Vagina (tissue), 2 donors: ENCODE results near the gene UNK. TPM values are rescaled to one million over a fixed set of nuclear protein-coding genes. Genes with fewer than 3 reads are reported as not detected.

Source experiments
- DNase-seq, 2 donors: peaks; one replicate each; pipeline ENCODE4 v3.0.0-alpha.2; 2017; ENCODE audit errors: extremely low spot score in 2 of 2
- H3K27ac ChIP-seq: fragments of 200-600 bp; sonication (generic); one replicate; pipeline ENCODE4 v1.5.1; 2019
- H3K27me3 ChIP-seq: fragments of 200-600 bp; sonication (generic); one replicate; pipeline ENCODE4 v1.5.1; 2019
- H3K36me3 ChIP-seq, 2 donors: fragments of 200-600 bp; sonication (generic); one replicate each; pipeline ENCODE4 v1.5.1; 2017 to 2019
- H3K4me1 ChIP-seq: fragments of 200-600 bp; sonication (generic); one replicate; pipeline ENCODE4 v1.5.1; 2019
- H3K4me3 ChIP-seq, 2 donors: fragments of 200-600 bp; sonication (generic); 1 replicate in 1 of 2; 2 replicates in 1 of 2; pipeline ENCODE4 v1.5.1; 2016 to 2019
- H3K9me3 ChIP-seq: fragments of 200-600 bp; sonication (generic); one replicate; pipeline ENCODE4 v1.5.1; 2019
- CTCF ChIP-seq, 3 experiments: fragments of 450-650 bp in 2 of 3; fragments of 200-600 bp in 1 of 3; sonication (generic) in 1 of 3; IDR thresholded peaks; one replicate each; pipeline ENCODE4 v1.5.1; 2017 to 2019; ENCODE audit warnings: antibody characterized with exemption in 3 of 3, mild to moderate bottlenecking in 2 of 3, moderate library complexity in 2 of 3
- POLR2A ChIP-seq, 2 donors: fragments of 450-650 bp; IDR thresholded peaks; one replicate each; pipeline ENCODE4 v1.6.1; 2017; ENCODE audit warnings: antibody characterized with exemption in 2 of 2, mild to moderate bottlenecking in 2 of 2, moderate library complexity in 2 of 2
- POLR2AphosphoS5 ChIP-seq, 2 donors: sonication (generic); formaldehyde crosslinking; IDR thresholded peaks; one replicate each; pipeline ENCODE4 v1.9.0; 2017; ENCODE audit warnings: antibody characterized with exemption in 2 of 2, mild to moderate bottlenecking in 2 of 2, low read depth in 1 of 2; ENCODE audit not compliant: insufficient read depth in 1 of 2
- intact Hi-C: fragments of 100-400 bp; cut with DNase I; formaldehyde crosslinking; loops from one replicate; pipeline ENCODE4 v1.15.1; 2023
- total RNA-seq: library from RNA; depleted of rRNA; stranded (reverse); fragments of >200 nt; gene quantifications from one replicate; pipeline ENCODE4 v1.2.3, GENCODE V29; 2016

The UNK gene
- total RNA-seq, 1 donor from 2014 or later, result 35.1 TPM

- H3K27me3 ChIP-seq, result no peaks in the 10 kb centered on the region
- intact Hi-C loops, result loop anchor here (10.0 kb wide), 1 partner anchor 112 kb away; the partner anchor contains the start of gene TRIM47
- no peak overlapping the region for H3K27ac ChIP-seq
- TF ChIP-seq POLR2AphosphoS5 (IDR thresholded peaks at IDR 0.05; ENCODE audit: insufficient read depth in 1 of 2, low read depth in 1 of 2), result no peak
- TF ChIP-seq CTCF (IDR thresholded peaks at IDR 0.05), result no peak
- no peak for DNase-seq
- H3K36me3 ChIP-seq, result peaks cover 0 to 4% of the 10 kb centered on the region in 2 donors
- no peaks in the 10 kb centered on the region for H3K9me3 ChIP-seq
- no peak overlapping the region for H3K4me3 ChIP-seq
- peaks cover 20% of the 10 kb centered on the region for H3K4me1 ChIP-seq
Measured at GRCh38 chr17:75763269-75763607, 21.4 kb upstream of the UNK start.

- intact Hi-C loops, result loop anchor here (10.0 kb wide), 1 partner anchor 111 kb away; the partner anchor contains the start of gene TRIM47
- TF ChIP-seq POLR2AphosphoS5 (IDR thresholded peaks at IDR 0.05; ENCODE audit: insufficient read depth in 1 of 2, low read depth in 1 of 2) (no peak), POLR2A (IDR thresholded peaks at IDR 0.05) (no peak), CTCF (IDR thresholded peaks at IDR 0.05) (no peak)
- Histone ChIP-seq H3K27ac (peak overlapping the region; percentile 91), H3K4me3 (peak overlapping the region; percentile 57 to 88), H3K36me3 (no peaks in the 10 kb centered on the region), H3K27me3 (no peaks in the 10 kb centered on the region), H3K4me1 (peaks cover 20% of the 10 kb centered on the region), H3K9me3 (no peaks in the 10 kb centered on the region)
- DNase-seq, result no peak
Measured at GRCh38 chr17:75763613-75764416, 20.8 kb upstream of the UNK start.

- Histone ChIP-seq H3K27ac (peak overlapping the region; percentile 91), H3K4me1 (peaks cover 20% of the 10 kb centered on the region), H3K27me3 (no peaks in the 10 kb centered on the region), H3K4me3 (peak overlapping the region; percentile 57 to 88), H3K9me3 (no peaks in the 10 kb centered on the region), H3K36me3 (no peaks in the 10 kb centered on the region)
- intact Hi-C loops, result loop anchor here (10.0 kb wide), 1 partner anchor 110 kb away; the partner anchor contains the start of gene TRIM47
- no peak for DNase-seq
- TF ChIP-seq CTCF (IDR thresholded peaks at IDR 0.05), result no peak
- no peak for TF ChIP-seq POLR2A (IDR thresholded peaks at IDR 0.05)
- no peak for TF ChIP-seq POLR2AphosphoS5 (IDR thresholded peaks at IDR 0.05; ENCODE audit: insufficient read depth in 1 of 2, low read depth in 1 of 2)
Measured at GRCh38 chr17:75764417-75764710, 20.2 kb upstream of the UNK start.

- H3K27ac ChIP-seq, result peak within 1 kb of the TSS; percentile 91
- intact Hi-C loops, result loop anchor here (10.0 kb wide), 1 partner anchor 110 kb away; the partner anchor contains the start of gene TRIM47
- peak in 1 of 2 donors; percentile 36 for TF ChIP-seq POLR2A (IDR thresholded peaks at IDR 0.05)
- TF ChIP-seq POLR2AphosphoS5 (IDR thresholded peaks at IDR 0.05; ENCODE audit: insufficient read depth in 1 of 2, low read depth in 1 of 2), result peak in 1 of 2 donors; percentile 84
- TF ChIP-seq CTCF (IDR thresholded peaks at IDR 0.05), result peak; percentile 32 to 49 (median 34)
- DNase-seq, result peak in 1 of 2 donors; percentile 95
- peaks cover 20% of the 10 kb centered on the region for H3K4me1 ChIP-seq
- H3K4me3 ChIP-seq, result peak within 1 kb of the TSS; percentile 57 to 88
- no peaks in the 10 kb centered on the region for H3K27me3 ChIP-seq
- H3K36me3 ChIP-seq, result no peaks in the 10 kb centered on the region
- H3K9me3 ChIP-seq, result no peaks in the 10 kb centered on the region
Measured at GRCh38 chr17:75764711-75765421, 19.7 kb upstream of the UNK start, which contains the start of gene GALK1. GALK1 (minus strand) TSS chr17:75765192; CDS start chr17:75765136, 56 bp downstream.
